Neural progenitor cell (in vitro differentiated cells): Measurements from ENCODE around the gene TECR.

Source experiments
- EZH2 ChIP-seq: fragments of 200-600 bp; sonication (generic); IDR thresholded peaks from 2 replicates; pipeline ENCODE4 v1.6.1; 2017; ENCODE audit warnings: antibody characterized with exemption, mild to moderate bottlenecking, moderate library complexity
- TF ChIP-seq, protein P1 (sequence below): fragments of 200-600 bp; sonication (generic); IDR thresholded peaks from 2 replicates; pipeline ENCODE4 v1.5.1; 2017; ENCODE audit warnings: antibody characterized with exemption, mild to moderate bottlenecking

DNA sequence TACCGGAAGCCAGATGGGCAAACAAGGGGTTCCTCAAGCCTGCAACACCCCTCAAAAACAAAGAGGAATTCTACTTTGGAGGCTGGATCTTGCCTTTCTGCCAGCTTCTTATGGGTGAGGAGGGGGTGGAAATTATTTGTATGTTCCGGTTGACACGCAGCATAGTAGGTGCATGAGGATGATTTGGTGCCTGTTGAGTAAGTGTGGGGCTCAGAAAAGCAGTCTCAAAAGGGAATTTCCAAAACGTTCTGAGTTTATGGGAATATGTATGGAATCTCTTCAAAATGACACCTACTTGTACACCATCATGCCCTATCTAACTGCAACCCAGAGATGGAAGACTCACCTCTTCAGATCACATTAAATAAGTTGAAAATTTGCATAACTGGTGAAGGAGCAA lies 3.0 kb upstream of the TECR start:
- TF ChIP-seq, protein P1, sequence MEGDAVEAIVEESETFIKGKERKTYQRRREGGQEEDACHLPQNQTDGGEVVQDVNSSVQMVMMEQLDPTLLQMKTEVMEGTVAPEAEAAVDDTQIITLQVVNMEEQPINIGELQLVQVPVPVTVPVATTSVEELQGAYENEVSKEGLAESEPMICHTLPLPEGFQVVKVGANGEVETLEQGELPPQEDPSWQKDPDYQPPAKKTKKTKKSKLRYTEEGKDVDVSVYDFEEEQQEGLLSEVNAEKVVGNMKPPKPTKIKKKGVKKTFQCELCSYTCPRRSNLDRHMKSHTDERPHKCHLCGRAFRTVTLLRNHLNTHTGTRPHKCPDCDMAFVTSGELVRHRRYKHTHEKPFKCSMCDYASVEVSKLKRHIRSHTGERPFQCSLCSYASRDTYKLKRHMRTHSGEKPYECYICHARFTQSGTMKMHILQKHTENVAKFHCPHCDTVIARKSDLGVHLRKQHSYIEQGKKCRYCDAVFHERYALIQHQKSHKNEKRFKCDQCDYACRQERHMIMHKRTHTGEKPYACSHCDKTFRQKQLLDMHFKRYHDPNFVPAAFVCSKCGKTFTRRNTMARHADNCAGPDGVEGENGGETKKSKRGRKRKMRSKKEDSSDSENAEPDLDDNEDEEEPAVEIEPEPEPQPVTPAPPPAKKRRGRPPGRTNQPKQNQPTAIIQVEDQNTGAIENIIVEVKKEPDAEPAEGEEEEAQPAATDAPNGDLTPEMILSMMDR = no peak
- TF ChIP-seq EZH2 = no peak
